Cerebellar cortex (tissue), 1 donor: ENCODE data around the gene SLC22A3.
"Not testable (repeated sequence)": the region's sequence is repeated elsewhere in the genome, so short reads cannot be mapped to it uniquely, and the experiment has no call there.

Source experiments
- DNase-seq: peaks from one replicate; pipeline ENCODE4 v3.0.0-alpha.2; 2015; ENCODE audit warnings: low spot score

The SLC22A3 gene

DNA sequence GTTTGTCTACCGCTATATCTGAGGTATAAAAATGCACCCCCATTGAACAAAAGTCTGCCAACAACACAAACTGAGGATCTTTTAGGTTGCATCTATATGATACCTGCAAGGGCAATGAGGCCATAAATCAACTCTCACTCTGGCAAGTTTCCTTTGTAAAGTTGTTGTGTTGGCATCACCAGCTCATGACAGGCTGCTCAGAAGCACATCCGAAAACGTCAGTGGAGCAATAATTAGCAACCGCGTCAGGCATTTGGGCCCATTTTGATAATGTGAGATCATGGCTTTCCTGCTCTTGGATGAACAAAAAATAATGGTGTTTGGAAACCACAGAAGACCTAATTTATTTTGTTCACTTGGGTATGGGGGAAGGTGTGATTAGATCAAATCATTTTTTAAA is 12.0 kb upstream of the SLC22A3 start:
- no peak for DNase-seq

DNA sequence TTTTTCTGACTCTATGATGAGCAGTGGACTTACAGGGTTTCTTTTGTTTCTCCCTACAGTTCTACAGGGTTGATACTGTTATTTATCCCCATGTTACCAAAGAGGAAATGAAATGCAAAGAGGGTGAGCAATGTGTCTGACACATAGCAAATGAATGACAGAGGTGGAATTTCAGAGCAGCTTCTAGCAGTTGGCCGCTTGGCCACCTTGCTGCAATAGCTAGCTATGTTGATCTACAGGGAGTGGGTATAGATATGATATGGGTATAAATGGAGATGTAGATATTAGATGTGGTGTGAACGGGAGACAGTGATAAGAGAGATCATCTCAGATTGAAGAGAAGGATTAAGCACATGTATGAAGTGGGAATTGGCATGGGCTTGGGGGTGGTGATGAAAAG is 10.9 kb upstream of the SLC22A3 start:
- no peak for DNase-seq

DNA sequence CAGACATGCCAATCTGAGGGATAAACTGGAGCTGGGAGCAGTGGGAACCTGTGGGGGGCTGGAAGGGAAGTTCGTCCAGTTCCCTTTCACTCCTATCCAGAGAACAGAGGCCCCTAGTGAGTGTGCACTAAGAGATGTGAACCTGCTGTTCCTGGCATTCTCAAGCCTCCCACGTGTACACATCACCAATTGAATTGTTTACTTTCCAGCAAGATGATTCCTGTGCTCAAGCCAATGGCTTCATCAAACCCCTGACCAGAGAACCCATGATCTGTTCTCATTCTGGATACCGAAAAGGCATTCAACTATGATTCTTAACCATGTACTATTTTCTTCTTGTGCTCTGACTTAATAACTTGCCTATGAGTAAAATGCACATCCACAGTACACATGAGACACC is 10.2 kb upstream of the SLC22A3 start:
- DNase-seq: no peak

DNA sequence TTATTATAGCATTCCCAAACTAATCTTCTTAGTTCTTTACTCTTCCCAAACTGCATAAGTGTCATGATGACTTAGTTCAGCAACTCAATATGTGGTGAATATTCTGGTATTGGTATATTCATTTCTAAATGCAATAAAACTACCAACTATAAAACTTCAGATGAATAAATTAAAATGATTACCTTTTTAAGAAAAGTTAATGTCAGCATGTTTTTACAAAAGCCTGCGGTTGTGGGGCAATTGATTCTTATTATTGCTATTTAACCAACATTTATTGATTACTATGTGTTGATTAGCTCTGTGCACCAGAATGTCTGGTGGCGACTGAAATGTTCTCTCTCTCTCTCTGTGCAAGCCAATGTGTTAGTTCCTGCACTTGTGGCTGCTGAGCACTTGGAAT is 5.0 kb upstream of the SLC22A3 start:
- no peak for DNase-seq

DNA sequence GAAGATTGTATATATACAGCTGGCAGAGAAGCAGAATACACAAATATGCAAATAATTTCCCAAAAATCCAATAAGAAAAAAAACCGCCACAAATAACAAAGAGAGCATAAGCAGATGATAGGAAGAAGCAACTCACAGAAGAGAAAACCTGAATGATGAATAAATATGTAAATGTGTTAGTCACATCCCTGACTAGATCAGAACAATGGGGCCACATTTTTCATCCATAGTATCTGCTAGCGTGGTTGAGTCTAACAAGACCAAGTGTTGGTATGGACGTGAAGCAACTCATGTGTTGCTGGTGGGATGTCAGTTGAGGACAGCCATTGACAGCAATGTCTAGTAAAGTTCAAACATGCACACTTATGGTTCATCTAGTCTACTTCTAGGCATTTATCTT is 3.9 kb upstream of the SLC22A3 start:
- DNase-seq: no peak

DNA sequence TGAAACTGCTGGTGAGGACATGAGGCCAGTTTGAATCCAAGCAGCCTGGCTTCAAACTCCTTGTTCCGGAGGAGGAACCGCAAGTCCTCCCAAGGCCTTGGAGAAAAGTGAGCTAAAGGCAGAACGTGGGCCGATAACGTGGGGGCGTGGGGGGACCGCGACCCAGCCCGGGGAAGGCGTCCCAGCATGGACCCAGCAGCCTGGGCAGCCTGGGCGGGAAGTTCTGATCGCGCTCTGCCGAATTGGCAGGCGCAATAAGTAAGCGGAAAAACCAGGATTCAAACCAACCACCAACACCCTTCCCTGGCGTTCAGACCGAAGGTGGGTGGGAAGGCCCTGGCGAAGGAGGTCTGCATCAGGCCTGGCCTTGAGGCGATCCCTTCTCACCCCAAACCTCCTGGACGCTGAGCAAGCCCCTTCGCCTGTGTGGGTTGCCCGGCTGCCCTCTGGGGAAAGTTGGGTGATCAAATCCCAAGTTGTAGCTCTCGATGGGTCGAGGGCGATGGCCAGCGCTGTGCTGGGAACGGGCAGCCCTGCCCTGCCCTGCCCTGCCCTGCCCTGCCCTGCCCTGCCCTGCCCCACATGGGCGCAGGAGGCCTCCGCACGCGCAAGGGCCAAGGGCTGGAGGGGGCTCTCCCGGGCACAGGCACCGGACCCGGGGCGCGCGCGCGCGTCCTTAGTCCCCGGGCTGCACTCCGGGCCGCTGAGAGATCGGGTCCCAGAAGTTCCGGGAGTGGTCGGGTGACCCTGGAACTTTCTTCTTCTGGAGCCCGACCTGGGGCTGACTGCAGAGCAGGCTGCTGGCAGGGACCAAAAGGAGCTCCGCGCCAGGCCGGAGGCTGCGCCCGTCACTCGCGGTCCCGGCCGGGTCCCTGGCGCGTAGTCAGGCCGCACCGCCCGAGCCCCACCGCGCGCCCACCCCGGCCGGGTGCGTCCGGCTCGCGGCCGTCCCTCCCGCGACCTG is 637 bp upstream of the SLC22A3 start:
- DNase-seq: no peak

DNA sequence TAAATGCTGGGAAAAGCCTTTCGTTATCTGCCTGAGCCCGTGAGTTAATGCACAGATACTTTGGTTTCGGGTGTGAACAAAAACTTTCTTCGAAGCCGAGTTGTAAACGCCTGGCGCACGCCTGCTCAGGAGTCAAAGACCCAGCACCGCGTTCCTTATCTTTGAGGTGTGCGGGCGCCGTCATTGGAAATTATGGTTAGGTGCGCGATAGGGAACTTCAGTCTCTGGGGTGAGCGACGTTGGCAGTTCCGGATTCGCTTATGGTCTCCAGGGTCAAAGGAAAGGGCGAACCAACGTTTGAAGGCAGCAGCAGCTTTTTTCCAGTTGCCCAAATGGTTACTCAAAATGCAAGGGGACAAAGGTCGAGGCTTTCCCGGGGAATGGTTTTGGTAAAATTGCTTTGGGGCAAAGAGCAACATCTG is 853 bp downstream of the SLC22A3 start:
- no peak for DNase-seq

DNA sequence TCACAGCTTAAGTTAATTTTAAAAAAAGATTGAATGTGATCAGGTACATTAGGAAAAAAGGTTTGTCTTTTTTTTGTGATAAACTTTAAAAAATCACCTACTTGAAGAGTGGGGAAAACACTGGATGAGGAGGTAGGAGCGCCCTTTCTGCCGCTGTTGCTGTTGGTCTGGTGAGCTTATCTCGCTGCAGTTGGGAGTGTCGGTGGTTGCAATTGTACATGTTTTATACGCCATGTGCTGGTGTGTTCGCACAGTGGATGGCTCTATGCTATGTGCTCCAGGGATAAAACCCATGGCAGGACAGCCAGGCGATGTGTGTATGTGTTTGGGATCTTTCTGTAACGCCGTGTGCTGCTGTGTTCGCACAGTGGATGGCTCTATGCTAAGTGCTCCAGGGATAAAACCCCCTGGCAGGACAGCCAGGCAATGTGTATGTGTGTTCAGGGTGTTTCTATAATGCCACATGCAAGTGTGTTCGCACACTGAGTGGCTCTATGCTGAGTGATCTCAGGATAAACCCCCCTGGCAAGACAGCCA is 1.7 kb downstream of the SLC22A3 start:
- no peak for DNase-seq

DNA sequence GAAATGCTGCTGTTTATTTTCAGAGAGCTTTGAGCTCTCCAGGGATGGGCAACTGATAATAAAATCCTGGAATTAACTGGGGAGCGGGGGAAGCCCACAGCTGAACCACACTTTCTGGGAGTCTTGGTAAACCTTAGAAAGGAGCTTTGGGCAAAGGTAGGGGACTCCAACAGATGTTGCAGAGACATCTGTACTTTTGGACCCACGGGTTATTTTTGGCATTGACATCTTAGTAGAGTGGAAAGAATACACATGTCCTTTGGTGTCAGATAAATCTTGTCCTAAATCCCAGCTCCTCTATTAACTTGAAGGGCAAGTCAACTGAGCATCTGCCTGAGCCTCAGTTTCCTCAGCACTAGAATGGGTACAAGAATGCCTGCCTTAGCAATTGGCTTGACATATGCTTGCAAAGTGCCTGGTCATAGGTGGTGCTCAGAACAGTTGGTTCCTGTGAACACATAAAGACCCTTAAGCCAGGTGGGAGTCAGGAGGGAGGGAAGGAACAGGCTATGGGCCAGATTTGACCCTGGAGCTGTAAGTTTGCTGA is 5.8 kb downstream of the SLC22A3 start:
- no peak for DNase-seq

DNA sequence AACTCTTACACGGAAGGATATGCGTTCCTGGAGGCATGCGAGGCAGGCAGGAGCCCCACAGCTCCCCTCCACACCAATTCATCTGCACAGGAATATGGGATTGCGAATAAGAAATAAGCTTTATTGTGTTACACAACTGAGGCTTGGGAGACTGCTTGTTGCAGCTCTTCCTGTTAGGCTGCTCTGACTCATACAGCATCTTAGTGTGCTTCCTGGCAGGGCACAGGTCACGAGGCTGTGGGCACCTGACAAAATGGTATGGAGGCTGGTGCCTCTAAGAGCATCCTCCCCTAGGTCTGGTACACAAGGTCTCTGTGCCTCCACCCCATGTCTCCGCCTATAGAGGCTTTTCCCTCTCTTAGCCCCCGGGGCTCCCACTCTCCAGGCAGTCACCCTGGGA is 6.8 kb downstream of the SLC22A3 start:
- DNase-seq: no peak

DNA sequence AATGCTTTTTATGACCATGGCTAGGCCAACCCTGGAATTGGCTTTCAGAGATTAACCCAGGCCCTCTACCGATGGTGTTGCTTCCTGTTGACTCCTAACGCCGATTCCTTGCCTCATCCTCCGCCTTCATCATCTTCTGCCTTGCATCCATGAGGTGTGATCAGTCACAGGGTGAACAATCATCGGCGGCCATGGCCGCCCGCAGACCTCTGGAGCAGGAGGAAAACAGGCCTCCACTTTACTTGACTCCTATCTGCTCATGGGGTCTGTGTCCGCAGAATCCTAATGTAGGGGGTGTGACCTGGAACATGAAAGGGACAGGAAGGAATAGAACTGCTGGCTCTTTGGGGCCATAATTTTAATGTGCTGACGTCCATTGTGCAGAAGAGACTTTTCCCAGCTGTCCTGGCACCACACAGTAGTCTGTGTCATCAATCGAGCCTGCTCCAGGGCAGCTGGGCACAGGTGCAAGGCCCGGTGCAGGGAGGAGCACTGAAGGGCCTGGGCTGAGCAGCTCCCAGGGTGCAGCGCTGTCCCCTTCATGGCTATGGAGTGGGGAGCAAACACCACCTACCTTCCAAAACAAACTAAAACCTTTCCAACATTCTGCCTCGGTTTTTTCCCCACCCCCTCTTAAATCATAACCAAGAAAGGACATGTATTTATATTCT is 8.0 kb downstream of the SLC22A3 start:
- no peak for DNase-seq

DNA sequence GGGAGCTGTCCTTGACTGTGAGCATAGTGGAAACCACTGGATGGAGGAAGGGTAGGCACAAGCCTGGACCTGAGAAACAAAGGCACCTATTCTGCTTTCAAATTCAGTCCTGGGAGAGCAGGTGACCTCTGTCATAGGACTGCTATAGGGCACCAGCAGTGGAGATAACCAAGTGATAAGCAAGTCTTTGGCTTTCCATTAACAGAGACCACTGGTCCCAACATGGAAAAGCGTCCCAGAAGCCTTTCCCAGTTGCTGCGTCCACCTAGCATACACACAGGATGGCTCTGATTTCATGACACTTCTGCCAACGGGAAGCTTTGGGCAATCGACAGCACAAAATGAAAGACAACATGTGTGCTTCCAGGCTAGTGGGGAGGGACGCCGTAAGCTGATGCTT is 8.9 kb downstream of the SLC22A3 start:
- no peak for DNase-seq

DNA sequence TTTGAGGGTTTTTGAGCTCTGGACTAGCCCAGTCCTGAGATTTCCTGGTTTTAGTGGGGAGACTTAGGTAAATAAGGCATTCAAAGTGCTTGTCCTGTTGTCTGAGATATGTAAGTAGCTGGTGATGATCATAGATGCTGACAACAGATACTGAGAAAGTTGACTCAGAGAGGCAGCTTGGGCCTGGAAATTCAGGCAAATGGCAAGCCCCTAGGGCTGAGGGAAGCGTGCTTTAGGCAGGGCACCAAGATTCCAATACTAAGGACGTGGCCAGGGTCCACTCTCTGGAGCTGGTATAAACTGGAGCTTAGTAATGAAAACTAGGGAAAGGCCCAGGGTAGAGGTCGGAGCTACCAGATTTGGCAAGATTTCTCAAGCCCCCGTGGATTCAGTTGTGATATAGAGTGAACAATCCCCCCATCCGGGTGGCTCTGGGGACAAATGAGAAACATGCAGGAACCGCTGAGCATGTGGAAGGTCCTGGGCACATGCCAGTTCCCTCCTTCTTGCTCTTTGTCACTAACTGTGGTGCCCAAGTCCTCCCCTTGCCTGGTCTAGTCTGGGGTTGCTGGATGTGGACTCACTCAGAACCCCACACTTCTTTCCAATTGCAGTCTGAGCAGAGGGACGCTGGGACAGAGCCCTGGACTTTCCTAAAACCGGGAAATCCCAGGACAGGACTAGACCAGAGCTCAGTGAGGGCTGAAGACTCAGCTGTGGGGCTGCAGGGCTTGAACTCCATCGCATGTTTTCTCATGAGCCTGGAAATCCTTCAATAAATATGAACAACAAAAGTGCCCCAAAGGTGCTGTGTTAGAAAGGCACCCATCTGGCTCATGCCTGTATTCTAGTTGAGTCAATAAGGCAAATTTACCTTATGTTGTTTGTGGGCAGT is 10.3 kb downstream of the SLC22A3 start:
- no peak for DNase-seq

DNA sequence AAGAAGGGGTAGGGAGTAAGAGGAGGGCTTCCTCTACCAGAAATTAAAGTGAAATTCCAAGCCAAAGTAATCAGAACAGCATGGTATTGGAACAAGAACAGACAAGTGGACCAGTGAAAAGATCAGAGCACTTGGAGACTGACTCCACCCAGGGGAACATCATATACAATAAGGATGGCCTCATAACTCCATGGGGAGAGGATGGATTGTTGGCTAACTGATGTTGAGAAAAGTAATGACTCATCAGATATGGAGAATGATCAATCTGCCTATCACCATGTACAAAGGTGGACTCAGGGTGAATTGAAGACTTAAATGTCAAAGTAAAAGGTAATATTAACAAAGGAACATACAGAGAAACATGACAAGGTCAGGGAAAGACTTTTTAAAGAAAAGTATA is 12.8 kb downstream of the SLC22A3 start:
- DNase-seq: no peak

DNA sequence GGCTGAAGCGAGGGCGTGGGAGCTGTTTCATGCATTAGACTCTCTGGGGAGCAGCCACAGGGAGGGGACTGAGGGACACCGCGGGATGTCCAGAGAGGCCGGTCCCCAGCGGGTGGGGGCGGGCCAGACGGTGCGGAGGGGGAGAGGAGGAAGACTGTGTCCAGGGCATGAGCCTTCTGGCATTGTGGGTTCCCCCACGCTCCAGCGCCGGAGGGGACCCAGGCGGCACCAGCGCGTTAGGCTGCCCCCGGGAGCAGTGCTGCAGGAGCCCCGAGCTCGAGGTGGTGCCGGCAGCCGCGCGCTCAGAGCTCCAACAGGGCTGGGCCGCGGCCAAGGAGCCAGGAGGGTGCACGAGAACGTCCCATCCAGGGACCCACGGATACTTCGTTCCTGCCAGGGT is 14.4 kb downstream of the SLC22A3 start:
- no peak for DNase-seq

DNA sequence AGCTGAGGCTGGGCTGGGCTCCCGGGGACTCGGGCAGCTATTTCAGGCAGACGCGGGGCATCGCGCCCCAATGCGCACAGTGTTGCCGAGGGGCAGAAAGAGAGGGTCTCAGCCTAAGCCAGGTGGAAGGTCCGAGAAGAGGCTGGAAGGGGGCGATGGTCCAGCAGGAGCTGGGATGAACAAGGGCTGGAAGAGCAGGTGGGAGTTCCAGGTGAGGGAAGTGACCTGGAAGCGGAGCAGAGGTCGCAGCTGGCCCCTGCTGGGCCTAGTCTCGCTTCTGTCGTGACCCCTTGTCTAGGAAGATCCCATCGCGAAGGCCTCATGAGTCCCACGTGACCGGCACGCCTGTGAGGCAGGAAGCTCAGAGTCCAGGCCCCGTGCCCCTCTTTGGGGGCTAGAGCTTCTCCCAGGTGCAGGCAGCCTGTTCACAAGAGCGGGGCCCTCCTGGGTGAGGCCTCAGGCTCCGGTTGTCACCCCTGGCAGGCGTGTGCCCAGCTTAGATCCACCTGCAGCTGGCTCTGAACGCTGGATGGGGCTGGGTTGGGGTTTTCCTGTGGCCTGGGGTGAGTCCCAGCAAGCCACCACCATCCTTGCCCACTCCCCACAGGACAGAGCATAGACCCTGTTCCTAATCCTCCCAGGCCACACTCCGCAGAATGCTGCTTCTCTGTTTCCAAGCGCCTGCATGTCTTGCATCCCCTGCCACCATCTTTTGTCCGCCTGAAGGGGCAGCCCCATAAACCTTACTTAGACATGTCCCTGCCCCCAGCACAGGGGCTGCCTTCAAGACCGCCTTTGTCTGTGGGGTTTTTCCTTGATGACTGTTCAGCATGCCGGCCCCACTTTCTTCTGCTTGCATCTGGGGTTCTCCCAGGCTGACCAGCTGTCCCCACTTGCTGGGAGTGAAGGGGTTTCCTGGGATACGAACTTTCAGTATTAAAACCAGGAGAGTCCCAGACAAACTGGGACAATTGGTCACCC is 15.1 kb downstream of the SLC22A3 start:
- DNase-seq: no peak

DNA sequence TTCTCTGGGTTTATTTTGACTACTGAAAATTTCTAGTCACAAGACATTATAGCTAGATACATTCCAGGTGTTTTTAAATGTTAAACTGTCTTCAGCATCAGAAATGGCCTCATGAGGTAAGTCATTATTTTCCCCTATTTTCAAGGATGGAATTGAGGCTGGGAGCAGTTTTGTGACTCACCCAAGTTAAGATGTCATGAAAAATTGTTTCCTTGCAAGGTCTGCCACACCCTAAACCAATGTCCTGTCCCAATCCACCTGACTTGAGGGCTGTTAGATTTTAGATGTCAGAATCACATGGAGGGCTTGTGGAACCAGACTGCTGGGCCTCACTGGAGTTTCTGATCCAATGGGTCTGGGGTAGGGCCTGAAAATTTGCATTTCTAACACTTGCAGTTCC is 16.9 kb downstream of the SLC22A3 start:
- DNase-seq: no peak

DNA sequence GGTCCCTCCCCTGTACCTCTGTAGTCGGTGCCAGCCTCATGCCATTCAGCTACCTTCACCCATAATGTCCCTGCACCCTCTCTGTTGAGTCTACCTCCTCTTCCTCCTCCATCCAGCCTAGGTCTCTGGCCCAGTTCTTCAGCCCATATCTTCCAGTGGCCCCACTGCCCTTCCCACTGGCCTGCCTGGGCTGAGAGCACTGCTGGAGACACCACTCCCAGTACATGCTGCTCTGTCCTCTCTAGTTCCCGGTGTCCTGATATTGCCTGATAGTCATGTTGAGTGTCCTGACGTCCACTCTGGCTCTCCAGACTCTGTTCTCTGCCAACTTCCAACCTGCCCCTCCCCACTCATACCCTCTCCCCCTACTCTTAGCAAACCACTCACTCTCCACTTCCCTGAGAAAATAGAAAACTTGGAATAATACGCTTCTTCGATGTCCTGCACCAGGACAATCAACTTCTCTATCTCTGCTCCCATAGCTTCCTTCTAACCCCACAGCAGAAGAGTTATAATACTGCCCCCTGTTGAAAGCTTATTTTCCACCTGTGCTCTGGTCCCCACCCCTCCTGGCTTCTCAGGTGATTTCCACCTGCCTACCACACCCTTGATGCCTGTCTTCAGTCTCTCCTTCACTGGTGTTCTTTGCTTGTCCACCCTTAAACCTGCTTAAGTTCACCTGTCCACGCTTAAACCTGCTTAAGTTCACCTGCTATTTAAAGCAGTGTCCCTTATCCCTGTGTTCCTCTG is 19.8 kb downstream of the SLC22A3 start:
- no peak for DNase-seq

DNA sequence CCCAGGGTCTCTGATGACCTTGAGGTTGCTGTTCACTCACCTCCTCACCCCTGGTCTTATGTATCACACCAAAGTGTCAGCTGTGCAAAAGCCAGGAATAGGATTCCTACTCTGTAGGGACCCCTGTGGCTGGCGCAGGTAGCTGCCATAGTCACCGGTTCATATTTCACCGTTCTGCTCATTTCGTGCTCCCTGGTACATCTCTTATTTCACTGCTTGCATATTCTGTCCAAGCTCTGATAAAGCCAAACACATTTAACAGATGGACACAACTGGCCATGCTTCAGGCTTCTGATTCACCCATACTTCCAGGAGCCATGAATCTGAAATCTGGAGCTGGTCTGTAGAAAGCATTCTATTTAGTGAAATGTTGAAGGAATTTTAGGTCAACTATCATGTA is 20.5 kb downstream of the SLC22A3 start:
- DNase-seq: no peak

DNA sequence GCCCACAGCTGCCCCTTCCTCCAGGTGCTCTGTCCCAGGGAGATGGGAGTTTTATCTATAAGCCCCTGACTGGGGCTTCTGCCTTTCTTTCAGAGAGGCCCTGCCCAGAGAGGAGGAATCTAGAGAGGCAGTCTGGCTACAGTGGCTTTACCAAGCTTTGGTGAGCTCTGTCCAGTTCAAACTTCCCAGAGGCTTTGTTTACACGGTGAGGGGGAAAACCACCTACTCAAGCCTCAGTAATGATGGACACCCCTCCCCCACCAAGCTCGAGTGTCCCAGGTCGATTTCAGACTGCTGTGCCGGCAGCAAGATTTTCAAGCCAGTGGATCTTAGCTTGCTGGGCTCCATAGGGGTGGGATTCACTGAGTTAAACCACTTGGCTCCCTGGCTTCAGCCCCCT is 25.4 kb downstream of the SLC22A3 start:
- DNase-seq: not testable (repeated sequence)
